NK-92 treated with Interleukin-12 subunit alpha and Interleukin-12 subunit beta, amount 100 ng/mL, for 24 hours (cell line): ENCODE data around the gene CTU2.

Experiments
- DNase-seq: peaks from one replicate; lab custom pipeline; 2025; lab: John Stamatoyannopoulos, UW

CTU2 gene

DNA sequence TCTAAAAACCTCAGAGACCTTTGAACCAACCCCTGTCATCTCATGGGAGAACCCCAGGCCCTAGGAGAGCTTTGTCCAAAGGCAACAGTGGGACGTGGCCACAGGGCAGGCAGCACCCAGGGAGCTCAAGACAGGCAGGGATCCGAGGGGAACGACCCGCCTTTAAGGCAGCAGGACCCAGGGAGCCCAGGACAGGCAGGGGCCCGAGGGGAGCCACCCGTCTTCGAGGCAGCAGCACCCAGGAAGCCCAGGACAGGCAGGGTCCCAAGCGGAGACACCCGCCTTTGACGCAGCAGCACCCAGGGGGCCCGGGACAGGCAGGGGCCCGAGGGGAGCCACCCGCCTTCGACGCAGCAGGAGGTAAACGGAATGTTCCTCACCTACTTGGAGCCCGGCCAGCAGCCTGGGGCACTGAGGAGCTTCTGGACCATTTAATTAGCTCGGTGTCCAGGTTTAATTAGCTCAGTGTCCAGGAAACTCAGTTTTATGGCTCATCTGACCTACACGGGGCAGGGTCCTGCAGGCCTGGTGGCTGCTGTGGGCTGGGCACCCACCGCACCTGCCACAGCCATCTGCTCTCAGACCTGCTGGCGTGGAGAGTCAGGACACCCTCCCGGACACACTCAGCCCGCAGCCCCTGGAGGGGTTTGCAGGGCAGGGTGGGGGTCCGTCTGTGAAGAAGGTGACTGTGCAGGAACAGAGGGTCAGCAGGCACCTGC is 54.3 kb downstream of the CTU2 start:
- DNase-seq, result no peak

DNA sequence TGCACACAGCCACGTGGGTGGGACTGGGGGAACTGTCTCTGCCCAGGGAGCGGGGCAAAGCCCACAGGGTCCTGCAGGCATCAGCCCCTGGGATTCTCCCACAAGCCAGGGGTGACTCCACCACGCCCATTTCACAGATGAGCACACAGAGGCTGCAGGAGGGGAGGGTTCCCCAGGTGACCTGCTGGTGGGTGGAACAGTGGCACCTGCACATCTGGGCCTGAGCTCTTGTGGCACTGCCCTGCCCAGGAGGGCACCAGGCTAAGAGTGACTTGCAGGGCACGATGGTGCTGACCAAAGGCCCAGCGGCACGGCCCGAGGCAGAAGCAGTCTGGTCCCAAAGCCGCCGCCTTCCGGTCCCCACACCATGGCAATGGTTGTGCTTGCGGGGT is 54.8 kb downstream of the CTU2 start:
- DNase-seq, result no peak

DNA sequence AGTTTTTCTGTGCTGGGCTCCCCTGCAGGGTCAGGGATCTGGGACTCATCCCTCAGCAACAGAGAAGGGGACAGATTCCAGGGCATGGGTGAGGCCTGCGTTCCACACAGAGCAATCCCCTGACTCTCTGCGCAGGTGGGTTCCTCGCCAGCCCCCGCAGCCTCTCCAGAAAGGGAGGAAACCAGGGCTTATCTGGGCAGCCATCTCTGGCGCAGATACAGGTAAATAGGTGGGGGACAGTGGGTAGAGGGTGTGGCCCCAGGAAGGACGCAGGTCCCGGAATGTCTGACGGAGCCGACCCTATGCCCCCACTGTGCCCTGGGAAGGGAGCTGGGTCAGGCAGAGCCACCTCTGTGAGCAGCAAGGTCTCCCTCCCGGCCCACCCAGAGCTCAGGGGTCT is 55.5 kb downstream of the CTU2 start:
- DNase-seq, result no peak

DNA sequence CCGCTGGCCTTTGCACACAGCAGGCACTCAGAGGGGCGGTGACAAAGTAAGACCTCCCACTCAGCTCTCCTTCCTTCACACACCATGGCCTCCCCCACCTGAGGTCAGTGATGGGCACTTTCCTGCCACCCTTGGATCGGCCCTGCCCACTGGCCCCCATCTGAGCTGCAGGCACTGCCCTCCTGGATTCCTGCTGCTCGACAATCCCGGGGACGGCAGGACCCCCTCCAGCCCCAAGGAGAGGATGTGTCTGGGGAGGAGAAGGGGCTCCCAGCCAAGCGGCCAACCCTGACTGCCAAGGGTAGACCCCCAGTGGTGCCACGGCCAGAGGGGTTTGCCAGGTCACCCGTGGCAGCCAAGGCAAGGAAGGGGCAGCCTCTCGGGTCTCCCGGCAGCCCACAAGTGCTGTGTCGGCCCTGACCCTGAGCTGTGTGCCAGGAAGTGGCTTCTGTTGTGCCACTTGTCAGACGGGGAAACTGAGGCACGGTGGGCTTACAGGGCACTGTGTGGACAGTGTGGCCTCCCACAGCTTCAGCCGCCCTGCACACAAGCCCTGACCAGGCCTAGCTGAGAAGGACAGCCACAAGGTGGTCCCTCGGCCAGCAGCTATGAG is 56.1 kb downstream of the CTU2 start:
- no peak for DNase-seq

DNA sequence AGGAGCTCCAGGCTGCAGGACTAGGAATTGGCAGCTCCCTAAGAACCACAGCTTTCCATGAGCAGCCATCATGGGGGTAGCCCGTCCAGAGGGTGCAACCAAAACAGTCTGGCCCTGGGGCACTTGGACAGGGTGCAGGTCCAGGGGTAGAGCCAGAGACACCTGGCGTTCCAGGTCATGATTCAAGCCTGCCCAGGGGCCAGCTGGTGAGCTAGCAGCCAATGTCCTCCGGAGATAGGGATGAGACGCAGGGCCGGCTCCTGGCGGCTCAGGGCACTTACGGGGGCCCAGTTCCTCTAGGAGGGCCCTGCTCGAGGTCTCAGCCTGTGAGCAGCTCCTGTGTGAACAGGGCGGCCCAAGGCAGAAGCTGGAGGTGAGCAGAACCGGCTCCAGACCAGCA is 56.6 kb downstream of the CTU2 start:
- DNase-seq, result no peak

DNA sequence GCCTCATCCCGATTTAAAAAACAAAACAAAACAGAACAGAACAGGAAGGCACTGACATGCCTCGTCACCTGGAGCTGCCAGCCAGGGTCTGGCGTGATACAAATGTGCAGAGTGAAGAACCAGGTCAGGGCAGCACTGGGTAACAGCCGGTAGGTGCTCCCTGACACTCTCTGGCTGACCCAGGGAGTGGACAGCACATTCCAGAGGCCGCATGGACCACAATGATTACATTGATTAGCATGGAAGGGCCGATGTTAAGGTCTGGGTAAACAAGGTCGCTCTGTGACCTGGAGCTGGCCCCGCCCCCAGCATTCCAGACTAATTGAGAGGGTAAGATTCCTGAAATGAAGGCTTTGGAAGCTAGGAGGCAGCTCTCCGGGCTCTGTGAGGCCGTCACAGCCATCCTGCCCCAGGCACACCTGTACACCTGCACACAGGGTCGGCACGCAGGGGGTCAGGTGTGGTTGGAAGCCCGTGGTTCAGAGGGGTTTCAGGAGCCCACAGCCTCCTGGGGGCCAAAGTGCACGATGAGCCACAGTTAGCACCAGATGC is 57.3 kb downstream of the CTU2 start:
- DNase-seq, result no peak

DNA sequence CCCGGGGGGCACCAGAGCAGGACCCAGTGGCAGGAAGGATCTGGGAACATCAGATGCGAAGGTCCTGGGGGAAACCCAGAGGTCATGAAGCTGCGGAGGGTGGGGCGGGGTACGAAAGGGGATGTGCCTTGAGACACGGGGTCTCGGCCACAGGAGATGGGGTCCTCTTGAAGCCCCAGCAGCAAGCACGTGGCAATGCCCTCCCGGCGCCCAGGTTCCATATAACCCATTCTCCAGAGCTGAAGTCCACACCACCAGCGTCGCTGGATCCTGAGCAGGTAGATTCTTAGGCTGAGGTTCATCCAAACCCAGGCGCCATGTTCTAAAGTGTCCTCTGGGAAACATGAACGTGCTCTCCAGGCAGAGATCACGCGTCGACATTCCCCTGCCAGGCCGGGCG is 57.8 kb downstream of the CTU2 start:
- no peak for DNase-seq

DNA sequence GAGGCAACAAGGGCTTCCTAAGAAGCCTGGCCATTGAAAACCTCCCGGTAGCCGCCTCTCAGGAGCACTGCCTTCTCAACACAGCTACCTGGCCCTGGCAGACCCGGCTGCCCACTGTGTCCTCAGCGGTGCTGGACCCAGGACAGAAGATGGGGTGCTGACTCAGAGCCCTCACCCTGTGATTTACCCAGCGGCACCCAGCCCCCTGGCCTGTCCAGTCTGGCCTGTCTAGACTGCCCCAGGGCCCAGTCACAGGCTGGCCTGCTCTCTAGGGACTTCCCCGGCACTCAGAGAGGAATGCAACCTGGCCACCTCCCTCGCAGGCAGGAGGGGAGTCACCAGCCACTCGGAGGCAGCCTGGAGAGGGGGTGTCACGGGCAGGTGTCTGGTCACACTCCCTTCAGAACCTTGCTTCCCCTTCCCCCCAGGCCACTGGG is 58.6 kb downstream of the CTU2 start:
- no peak for DNase-seq
